ENCODE results near the gene EPHA3. TPM values are rescaled to one million over a fixed set of nuclear protein-coding genes. Genes with fewer than 3 reads are reported as not detected.

The EPHA3 gene
- total and polyA plus RNA-seq, 9 of the 15 experiments (the other 6 are each of a cell fraction or from before 2014, with no cell fraction given), result not detected

- no peak for TF ChIP-seq BACH1 (tag; IDR thresholded peaks at IDR 0.05)
- no peak for TF ChIP-seq MGA (IDR thresholded peaks at IDR 0.05)
- TF ChIP-seq PRDM10 (IDR thresholded peaks at IDR 0.05; ENCODE audit: partially characterized antibody), result no peak
- TF ChIP-seq TARDBP (IDR thresholded peaks at IDR 0.05), result no peak
- TF ChIP-seq ZFP91 (CRISPR knock-in tag; IDR thresholded peaks at IDR 0.05), result no peak
- TF ChIP-seq DPF2 (IDR thresholded peaks at IDR 0.05), result no peak
- TF ChIP-seq ZNF174 (CRISPR knock-in tag; IDR thresholded peaks at IDR 0.05), result no peak
- no peak for TF ChIP-seq MTA1 (IDR thresholded peaks at IDR 0.05; ENCODE audit: borderline replicate concordance)
Observed at GRCh38 chr3:89232155-89232554, 124.7 kb downstream of the EPHA3 start (continued).

Data from K562 (cell line).